A549 (cell line): ENCODE data around the gene MED16. TPM values are rescaled to one million over a fixed set of nuclear protein-coding genes. Genes with fewer than 3 reads are reported as not detected.

Source experiments
- ATAC-seq, 2 experiments: fragments of 200-7000 bp in 1 of 2; fragments of >200 bp in 1 of 2; cut with Nextera tagmentation in 1 of 2; cut with Tn5 transposase in 1 of 2; 3 replicates each; pipeline versions ENCODE4 v1.8.0 to v1.9.1; 2018 to 2020; ENCODE audit warnings: mild to moderate bottlenecking in 1 of 2, moderate library complexity in 1 of 2
- CTCF ChIA-PET: fragments of 300-600 bp; sonication (Branson Sonifier 250); formaldehyde crosslinking; extraction: SDS; loops from one replicate; lab custom pipeline; 2021; ENCODE audit warnings: antibody characterized with exemption, inconsistent platforms; lab: Yijun Ruan, JAX
- POLR2A ChIA-PET: fragments of 350-600 bp; formaldehyde crosslinking; extraction: SDS; loops from one replicate; lab custom pipeline; 2021; ENCODE audit warnings: antibody characterized with exemption, inconsistent platforms; lab: Yijun Ruan, JAX
- DNase-seq, 2 experiments: peaks; one replicate each; pipeline versions ENCODE4 v3.0.0 to v3.0.0-alpha.2; 2011 to 2016; ENCODE audit warnings: low read depth in 1 of 2, low spot score in 1 of 2
- FAIRE-seq: peaks from 2 replicates; lab custom pipeline; 2011; peaks lifted over from hg19 to GRCh38; lab: Jason Lieb, UNC
- H3K27ac ChIP-seq, 2 experiments: fragments of >200 bp; sonication (Bioruptor Twin); formaldehyde crosslinking; 3 replicates each; pipeline ENCODE4 v1.5.1; 2016 to 2017
- H3K4me1 ChIP-seq: fragments of >200 bp; sonication (Bioruptor Twin); formaldehyde crosslinking; 3 replicates; pipeline ENCODE4 v1.6.1; 2016
- H3K4me2 ChIP-seq: fragments of >200 bp; sonication (Bioruptor Twin); formaldehyde crosslinking; 3 replicates; pipeline ENCODE4 v1.6.1; 2016
- H3K4me3 ChIP-seq: fragments of >200 bp; sonication (Bioruptor Twin); formaldehyde crosslinking; 3 replicates; pipeline ENCODE4 v1.5.1; 2016
- H3K9me3 ChIP-seq: fragments of >200 bp; sonication (Bioruptor Twin); formaldehyde crosslinking; 3 replicates; pipeline ENCODE4 v1.6.1; 2016
- BHLHE40 ChIP-seq: IDR thresholded peaks from 2 replicates; pipeline ENCODE4 v1.6.1; 2012; ENCODE audit warnings: low read depth, low read length, inconsistent platforms
- CBX2 ChIP-seq: fragments of 200-600 bp; sonication (generic); IDR thresholded peaks from 2 replicates; pipeline ENCODE4 v1.6.1; 2016; ENCODE audit warnings: low read depth, mild to moderate bottlenecking, borderline replicate concordance
- CBX8 ChIP-seq: fragments of 200-600 bp; sonication (generic); IDR thresholded peaks from 2 replicates; pipeline ENCODE4 v1.6.1; 2016
- CEBPB ChIP-seq, 2 experiments: fragments of >200 bp in 1 of 2; sonication (Bioruptor Twin) in 1 of 2; formaldehyde crosslinking in 1 of 2; IDR thresholded peaks; 2 replicates each; pipeline ENCODE4 v1.6.1; 2012 to 2016
- ELK1 ChIP-seq: fragments of 150-350 bp; IDR thresholded peaks from 2 replicates; pipeline ENCODE4 v1.6.1; 2014; ENCODE audit warnings: low read depth, mild to moderate bottlenecking, low read length
- FOSB ChIP-seq: fragments of 250-450 bp; sonication (Bioruptor Pico); IDR thresholded peaks from 2 replicates; pipeline ENCODE4 v1.5.0; 2020; ENCODE audit warnings: mild to moderate bottlenecking, moderate library complexity
- HDAC2 ChIP-seq: fragments of 200-600 bp; sonication (generic); IDR thresholded peaks from 2 replicates; pipeline ENCODE4 v1.6.1; 2016
- HES2 ChIP-seq: fragments of >200 bp; sonication (Bioruptor Twin); formaldehyde crosslinking; IDR thresholded peaks from 2 replicates; pipeline ENCODE4 v1.6.1; 2016
- HOXA7 ChIP-seq: fragments of 250-450 bp; sonication (Bioruptor Pico); IDR thresholded peaks from 2 replicates; pipeline ENCODE4 v1.5.0; 2020; ENCODE audit warnings: mild to moderate bottlenecking, moderate library complexity
- HOXB13 ChIP-seq: fragments of 250-450 bp; sonication (Bioruptor Pico); IDR thresholded peaks from 2 replicates; pipeline ENCODE4 v1.5.0; 2020; ENCODE audit warnings: low read depth, mild to moderate bottlenecking, moderate library complexity
- HOXB5 ChIP-seq: fragments of 250-450 bp; sonication (Bioruptor Pico); IDR thresholded peaks from 2 replicates; pipeline ENCODE4 v1.5.0; 2020; ENCODE audit warnings: mild to moderate bottlenecking, moderate library complexity
- JUN ChIP-seq, 2 experiments: fragments of >200 bp; sonication (Bioruptor Twin); formaldehyde crosslinking; IDR thresholded peaks; 2 replicates in 1 of 2; 3 replicates in 1 of 2; pipeline ENCODE4 v1.6.1; 2016 to 2017
- JUNB ChIP-seq: fragments of >200 bp; sonication (Bioruptor Twin); formaldehyde crosslinking; IDR thresholded peaks from 2 replicates; pipeline ENCODE4 v1.6.1; 2016
- PBX3 ChIP-seq: IDR thresholded peaks from 2 replicates; pipeline ENCODE4 v1.6.1; 2012
- POLR2A ChIP-seq: IDR thresholded peaks from 2 replicates; pipeline ENCODE4 v1.6.1; 2012; ENCODE audit warnings: mild to moderate bottlenecking, low read length
- RAD21 ChIP-seq, 2 experiments: fragments of >200 bp in 1 of 2; sonication (Bioruptor Twin) in 1 of 2; formaldehyde crosslinking in 1 of 2; IDR thresholded peaks in 1 of 2; conservative IDR thresholded peaks in 1 of 2; 2 replicates in 1 of 2; 3 replicates in 1 of 2; pipeline ENCODE4 v1.6.1; 2012 to 2018; ENCODE audit warnings: inconsistent platforms in 1 of 2
- RARB ChIP-seq: fragments of 250-450 bp; sonication (Bioruptor Pico); IDR thresholded peaks from 2 replicates; pipeline ENCODE4 v1.8.0; 2021; ENCODE audit warnings: mild to moderate bottlenecking, moderate library complexity
- RCOR1 ChIP-seq: fragments of 150-350 bp; IDR thresholded peaks from 2 replicates; pipeline ENCODE4 v1.6.1; 2014; ENCODE audit warnings: antibody characterized with exemption, low read length, low read depth
- RNF2 ChIP-seq: fragments of 200-600 bp; sonication (generic); IDR thresholded peaks from 2 replicates; pipeline ENCODE4 v1.6.1; 2016; ENCODE audit warnings: low read depth, mild to moderate bottlenecking, antibody characterized with exemption, moderate library complexity, borderline replicate concordance
- USF2 ChIP-seq: fragments of 450-650 bp; IDR thresholded peaks from 2 replicates; pipeline ENCODE4 v1.6.1; 2014; ENCODE audit warnings: antibody characterized with exemption
- ZSCAN20 ChIP-seq: fragments of 250-450 bp; sonication (Bioruptor Pico); IDR thresholded peaks from 2 replicates; pipeline ENCODE4 v1.8.0; 2022; ENCODE audit warnings: mild to moderate bottlenecking, moderate library complexity
- WGBS: methylation state at CpG from one replicate; pipeline ENCODE4 v1.1.6; 2017; ENCODE audit errors: missing lambda C conversion rate; 5-methylcytosine and 5-hydroxymethylcytosine counted together
- polyA plus RNA-seq, 4 experiments: library from polyadenylated mRNA; depleted of rRNA in 3 of 4; stranded (reverse); fragments of >200 nt; fragmentation: RNase III in 1 of 4; extraction: RNeasy Plus Mini Kit Qiagen cat#74134 plus additional on column Dnase treatment in 1 of 4; gene quantifications; 2 replicates in 3 of 4; 3 replicates in 1 of 4; pipeline ENCODE4 v1.2.3, GENCODE V29; 2011 to 2017

MED16 gene
- polyA plus RNA-seq, 2 of the 4 experiments (the other 2 are of a cell fraction) = 8.0 to 12.7 TPM

GRCh38 chr19:845707-846521 is 47.1 kb downstream of the MED16 start:
- Histone ChIP-seq H3K9me3 (no peaks in the 10 kb centered on the region), H3K4me3 (no peak overlapping the region), H3K4me1 (peaks cover 16% of the 10 kb centered on the region), H3K4me2 (no peak overlapping the region), H3K27ac (no peak overlapping the region)
- FAIRE-seq (no peak), ATAC-seq (no peak), DNase-seq (no peak)
- 74% methylated on average over 28 of the region's 37 CpGs for WGBS
- POLR2A ChIA-PET = no interaction called here
- no peak for TF ChIP-seq ZSCAN20 (CRISPR knock-in tag)
- no peak for TF ChIP-seq JUNB
- TF ChIP-seq FOSB (CRISPR knock-in tag) = no peak
- TF ChIP-seq RAD21 (conservative IDR thresholded peaks at IDR 0.05 in 1 of 2, IDR thresholded peaks at IDR 0.05 in 1 of 2) = no peak
- TF ChIP-seq CBX8 = no peak
- TF ChIP-seq CEBPB (IDR thresholded peaks at IDR 0.05) = no peak
- TF ChIP-seq CBX2 = no peak
- TF ChIP-seq RNF2 = no peak
- no peak for TF ChIP-seq HOXB13
- no peak for TF ChIP-seq RARB (CRISPR knock-in tag)
- CTCF ChIA-PET = interaction anchor here (1.2 to 1.3 kb wide), 3 partner anchors 10 to 76 kb away, joined by 3 to 4 read pairs (median 4); no protein-coding TSS in a partner anchor

- Histone ChIP-seq H3K9me3 (no peaks in the 10 kb centered on the region), H3K27ac (peak overlapping the region in 1 of 2 experiments; percentile 85; a peak in 4 of 6 replicates), H3K4me2 (peak overlapping the region; percentile 99), H3K4me3 (peak overlapping the region; percentile 47; the same call in 1 of the 3 replicates), H3K4me1 (peaks cover 9% of the 10 kb centered on the region; the same call in 1 of the 3 replicates)
- FAIRE-seq (no peak), ATAC-seq (no peak), DNase-seq (no peak)
- WGBS = 37% methylated on average over 11 of the region's 11 CpGs
- ChIA-PET POLR2A (no interaction called here), CTCF (interaction anchor here (1.0 to 1.2 kb wide), 2 partner anchors 12 to 14 kb away, joined by 3 to 5 read pairs; no protein-coding TSS in a partner anchor)
- TF ChIP-seq USF2 (no peak), BHLHE40 (no peak), FOSB (CRISPR knock-in tag) (no peak), HOXA7 (CRISPR knock-in tag) (no peak), JUN (IDR thresholded peaks at IDR 0.05) (no peak), HDAC2 (no peak), HOXB13 (no peak), HES2 (no peak), POLR2A (no peak), RCOR1 (no peak), HOXB5 (CRISPR knock-in tag) (no peak), PBX3 (no peak), ELK1 (no peak)
Measured at GRCh38 chr19:844546-844971, 48.4 kb downstream of the MED16 start.
